Body of pancreas (tissue), 4 donors: ENCODE data around the gene PEX16. TPM values are rescaled to one million over a fixed set of nuclear protein-coding genes. Genes with fewer than 3 reads are reported as not detected.

ENCODE experiments used
- ATAC-seq: fragments of 150-250 bp; one replicate; pipeline ENCODE4 v1.9.1; 2016
- DNase-seq, 4 donors: peaks; one replicate each; pipeline ENCODE4 v3.0.0-alpha.2; 2019
- H3K27ac ChIP-seq, 4 donors: fragments of 200-600 bp; sonication (generic); 1 replicate in 3 of 4; 2 replicates in 1 of 4; pipeline versions ENCODE4 v1.5.1 to v1.6.1; 2016 to 2019; ENCODE audit warnings: mild to moderate bottlenecking in 1 of 4, mixed read lengths in 1 of 4, moderate library complexity in 1 of 4
- H3K27me3 ChIP-seq, 2 donors: fragments of 200-600 bp; sonication (generic); one replicate each; pipeline ENCODE4 v1.6.0; 2016; ENCODE audit warnings: mild to moderate bottlenecking in 1 of 2
- H3K36me3 ChIP-seq, 2 donors: fragments of 200-600 bp; sonication (generic); replicated peaks in 1 of 2; 2 replicates each; pipeline ENCODE4 v1.5.1; 2016; ENCODE audit warnings: low read depth in 2 of 2; ENCODE audit not compliant: insufficient read depth in 1 of 2
- H3K4me1 ChIP-seq: fragments of 200-600 bp; sonication (generic); one replicate; pipeline ENCODE4 v1.6.0; 2016
- H3K4me3 ChIP-seq, 2 donors: fragments of 200-600 bp; sonication (generic); 1 replicate in 1 of 2; 2 replicates in 1 of 2; pipeline ENCODE4 v1.5.1; 2016 to 2019
- H3K9me3 ChIP-seq, 3 donors: fragments of 200-600 bp; sonication (generic); 1 replicate in 2 of 3; 2 replicates in 1 of 3; pipeline ENCODE4 v1.5.1; 2016
- CTCF ChIP-seq, 7 experiments: fragments of 450-650 bp in 4 of 7; fragments of 200-600 bp in 3 of 7; sonication (generic) in 3 of 7; IDR thresholded peaks; one replicate each; pipeline ENCODE4 v1.5.1; 2016 to 2019; ENCODE audit warnings: antibody characterized with exemption in 7 of 7
- POLR2A ChIP-seq, 3 donors: fragments of 450-650 bp; IDR thresholded peaks; one replicate each; pipeline ENCODE4 v1.6.1; 2016; ENCODE audit warnings: antibody characterized with exemption in 3 of 3, mild to moderate bottlenecking in 2 of 3
- WGBS, 2 donors: methylation state at CpG; one replicate each; pipeline ENCODE4 v1.1.5; 2017; 5-methylcytosine and 5-hydroxymethylcytosine counted together
- intact Hi-C: fragments of 100-400 bp; cut with DNase I; formaldehyde crosslinking; loops from one replicate; pipeline ENCODE4 v1.15.1; 2023
- total RNA-seq, 2 donors: library from RNA; depleted of rRNA; stranded (reverse); fragments of >200 nt; gene quantifications; one replicate each; pipeline ENCODE4 v1.1.0, GENCODE V29; 2016

PEX16 gene
- total RNA-seq, 2 donors from 2014 or later: 29.1 to 41.5 TPM

GRCh38 chr11:45904309-45904915 lies 13.3 kb downstream of the PEX16 start:
- DNase-seq (peak; percentile 67 to 79 (median 76)), ATAC-seq (peak; percentile 13)
- no peaks in the 10 kb centered on the region for H3K27me3 ChIP-seq
- intact Hi-C loops: no loop called here
- H3K9me3 ChIP-seq: no peaks in the 10 kb centered on the region
- WGBS, 2 donors: 33 to 48% methylated on average over 13 to 15 of the region's 15 CpGs
- H3K27ac ChIP-seq: peak overlapping the region; percentile 83 to 93 (median 90)
- TF ChIP-seq POLR2A (IDR thresholded peaks at IDR 0.05) (peak in 1 of 3 donors; percentile 18), CTCF (IDR thresholded peaks at IDR 0.05) (no peak)
- H3K4me3 ChIP-seq: no peak overlapping the region
- H3K4me1 ChIP-seq: peaks cover 80% of the 10 kb centered on the region
- peaks cover 0 to 2% of the 10 kb centered on the region in 2 donors for H3K36me3 ChIP-seq

- 92 to 95% methylated on average over 33 to 45 of the region's 56 CpGs for WGBS, 2 donors
- intact Hi-C loops: no loop called here
- TF ChIP-seq POLR2A (IDR thresholded peaks at IDR 0.05): no peak
- TF ChIP-seq CTCF (IDR thresholded peaks at IDR 0.05): no peak
Measured at GRCh38 chr11:45902452-45903380, 15.0 kb downstream of the PEX16 start.

GRCh38 chr11:45901626-45902025 lies 16.1 kb downstream of the PEX16 start:
- no peak for TF ChIP-seq CTCF (IDR thresholded peaks at IDR 0.05)
- TF ChIP-seq POLR2A (IDR thresholded peaks at IDR 0.05): no peak
- WGBS, 2 donors: 73 to 80% methylated on average over 2 to 6 of the region's 6 CpGs
- ATAC-seq: no peak
- no peak for DNase-seq
- H3K4me1 ChIP-seq: peaks cover 68% of the 10 kb centered on the region
- H3K4me3 ChIP-seq: no peak overlapping the region
- no peaks in the 10 kb centered on the region for H3K9me3 ChIP-seq
- H3K36me3 ChIP-seq: no peaks in the 10 kb centered on the region
- intact Hi-C loops: no loop called here
- H3K27me3 ChIP-seq: no peaks in the 10 kb centered on the region
- H3K27ac ChIP-seq: peak overlapping the region in 3 of 4 donors; percentile 86 to 93 (median 89)

More at GRCh38 chr11:45902452-45903380, 15.0 kb downstream of the PEX16 start:
- DNase-seq: no peak
- H3K27me3 ChIP-seq: no peaks in the 10 kb centered on the region
- no peak overlapping the region for H3K4me3 ChIP-seq
- H3K27ac ChIP-seq: peak overlapping the region in 2 of 4 donors; percentile 89 to 90
- no peaks in the 10 kb centered on the region for H3K9me3 ChIP-seq
- H3K36me3 ChIP-seq: no peaks in the 10 kb centered on the region
- peaks cover 75% of the 10 kb centered on the region for H3K4me1 ChIP-seq
- ATAC-seq: no peak

GRCh38 chr11:45900916-45901617 lies 16.6 kb downstream of the PEX16 start:
- DNase-seq (peak; percentile 59 to 75 (median 67)), ATAC-seq (peak; percentile 33)
- TF ChIP-seq CTCF (IDR thresholded peaks at IDR 0.05) (no peak), POLR2A (IDR thresholded peaks at IDR 0.05) (peak in 2 of 3 donors; percentile 26 to 53)
- intact Hi-C loops: no loop called here
- Histone ChIP-seq H3K4me1 (peaks cover 68% of the 10 kb centered on the region), H3K27me3 (no peaks in the 10 kb centered on the region), H3K9me3 (no peaks in the 10 kb centered on the region), H3K4me3 (peak overlapping the region in 1 of 2 donors; percentile 17), H3K27ac (peak overlapping the region; percentile 54 to 93 (median 88)), H3K36me3 (no peaks in the 10 kb centered on the region)
- WGBS, 2 donors: 2 to 6% methylated on average over 5 to 8 of the region's 8 CpGs
